Fibroblast of lung (primary cell): ENCODE results near the gene TRAF5. TPM values are rescaled to one million over a fixed set of nuclear protein-coding genes. Genes with fewer than 3 reads are reported as not detected.

Source experiments
- DNase-seq, 2 donors: peaks; one replicate each; pipeline versions ENCODE4 v3.0.0 to v3.0.0-alpha.2; 2010; ENCODE audit warnings: low read depth in 2 of 2
- H2AFZ ChIP-seq: 2 replicates; pipeline ENCODE4 v1.5.1; 2012; ENCODE audit warnings: low read length, control low read depth, inconsistent platforms
- H3K27ac ChIP-seq: 2 replicates; pipeline ENCODE4 v1.5.1; 2011; ENCODE audit warnings: low read length, control low read depth; ENCODE audit not compliant: insufficient read depth
- H3K27me3 ChIP-seq: 2 replicates; pipeline ENCODE4 v1.5.1; 2011; ENCODE audit warnings: mild to moderate bottlenecking, low read length; ENCODE audit not compliant: control insufficient read depth, insufficient read depth
- H3K36me3 ChIP-seq: 2 replicates; pipeline ENCODE4 v1.5.1; 2011; ENCODE audit warnings: low read length; ENCODE audit not compliant: control insufficient read depth, insufficient read depth
- H3K4me1 ChIP-seq: 2 replicates; pipeline ENCODE4 v1.5.1; 2011; ENCODE audit warnings: low read length; ENCODE audit not compliant: control insufficient read depth, insufficient read depth; ENCODE audit errors: extremely low read depth
- H3K4me2 ChIP-seq: 2 replicates; pipeline ENCODE4 v1.5.1; 2011; ENCODE audit warnings: low read length, control low read depth; ENCODE audit not compliant: insufficient read depth; ENCODE audit errors: extremely low read depth
- H3K4me3 ChIP-seq, 4 experiments: fragments of 200-600 bp in 1 of 4; sonication (generic) in 1 of 4; replicated peaks in 1 of 4; 2 replicates each; pipeline ENCODE4 v1.5.1; 2011 to 2016; ENCODE audit warnings: low read length in 4 of 4, low read depth in 3 of 4, mild to moderate bottlenecking in 3 of 4, control low read depth in 2 of 4, inconsistent platforms in 1 of 4, mixed read lengths in 1 of 4; ENCODE audit not compliant: insufficient read depth in 1 of 4; ENCODE audit errors: control extremely low read depth in 1 of 4
- H3K79me2 ChIP-seq: 2 replicates; pipeline ENCODE4 v1.5.1; 2012; ENCODE audit warnings: mild to moderate bottlenecking, low read length, inconsistent platforms; ENCODE audit not compliant: control insufficient read depth, insufficient read depth
- H3K9ac ChIP-seq: 2 replicates; pipeline ENCODE4 v1.5.1; 2011; ENCODE audit warnings: mild to moderate bottlenecking, low read length, control low read depth; ENCODE audit not compliant: insufficient read depth
- H3K9me3 ChIP-seq: 2 replicates; pipeline ENCODE4 v1.5.1; 2012; ENCODE audit warnings: low read depth, low read length; ENCODE audit not compliant: control insufficient read depth, insufficient read depth
- H4K20me1 ChIP-seq: 2 replicates; pipeline ENCODE4 v1.5.1; 2011; ENCODE audit warnings: low read length; ENCODE audit not compliant: control insufficient read depth, insufficient read depth; ENCODE audit errors: extremely low read depth
- EZH2 ChIP-seq: IDR thresholded peaks from 2 replicates; pipeline ENCODE4 v1.5.1; 2012; ENCODE audit warnings: low read length, control low read depth, mild to moderate bottlenecking; ENCODE audit errors: missing control alignments
- polyA plus RNA-seq, 2 donors: library from polyadenylated mRNA; depleted of rRNA in 1 of 2; stranded (reverse) in 1 of 2; unstranded in 1 of 2; fragments of >200 nt; gene quantifications; 2 replicates each; pipeline ENCODE4 v1.2.1, GENCODE V29; 2011 to 2012; ENCODE audit warnings: missing spikeins in 1 of 2
- total RNA-seq: library from RNA; depleted of rRNA; stranded (reverse); fragments of >200 nt; gene quantifications from 2 replicates; pipeline ENCODE4 v1.2.1, GENCODE V29; 2014
- TF ChIP-seq, protein P1 (sequence below), 2 donors: IDR thresholded peaks in 1 of 2; conservative IDR thresholded peaks in 1 of 2; 1 replicate in 1 of 2; 2 replicates in 1 of 2; pipeline ENCODE4 v1.5.1; 2011 to 2012; ENCODE audit warnings: low read length in 2 of 2, control low read depth in 1 of 2, inconsistent platforms in 1 of 2, low read depth in 1 of 2, mild to moderate bottlenecking in 1 of 2

Gene TRAF5
- total and polyA plus RNA-seq, 2 donors (not counting 1 experiment from before 2014, with no cell fraction given) = 13.5 to 20.9 TPM

DNA sequence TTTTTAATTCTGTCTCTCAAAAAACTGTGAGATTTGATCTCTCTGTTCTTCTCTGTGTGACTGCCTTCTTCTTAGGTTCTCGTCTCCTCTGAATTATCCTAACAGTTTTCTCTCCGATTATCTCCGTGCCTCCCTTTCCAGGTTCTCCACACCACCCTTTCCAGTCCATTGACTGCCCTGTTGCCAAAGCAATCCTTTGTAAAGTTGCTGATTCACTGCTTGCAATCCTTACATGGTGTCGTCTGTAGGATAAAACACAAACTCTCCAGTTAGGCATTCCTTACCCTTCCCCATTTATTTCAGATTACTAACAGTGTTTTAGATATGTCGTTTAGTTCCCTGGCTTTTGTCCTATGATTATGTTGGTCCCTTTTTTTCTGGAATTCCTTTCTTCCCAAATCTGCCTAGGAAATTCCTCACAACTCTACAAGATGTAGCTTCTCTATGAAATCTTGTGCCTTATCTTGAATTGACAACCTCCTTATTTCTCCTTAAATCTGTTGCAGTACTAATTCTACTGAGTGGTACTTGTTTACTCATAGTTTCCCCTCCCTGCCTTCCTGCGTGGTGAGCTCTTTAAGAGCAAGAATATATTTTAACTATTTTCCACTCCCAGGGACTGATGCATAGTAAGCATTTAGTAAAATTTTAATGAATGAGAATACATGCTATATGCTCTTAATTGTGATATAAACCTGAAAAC, 45.2 kb upstream of the TRAF5 start:
- no peaks in the 10 kb centered on the region for H3K27me3 ChIP-seq
- TF ChIP-seq EZH2 = no peak
- no peak overlapping the region for H3K9ac ChIP-seq
- no peaks in the 10 kb centered on the region for H3K79me2 ChIP-seq
- H3K4me2 ChIP-seq = no peak overlapping the region
- H3K4me3 ChIP-seq = no peak overlapping the region
- peaks cover 1% of the 10 kb centered on the region for H3K36me3 ChIP-seq
- H3K27ac ChIP-seq = no peak overlapping the region
- DNase-seq = peak in 1 of 2 donors; percentile 61
- H3K9me3 ChIP-seq = no peaks in the 10 kb centered on the region
- H2AFZ ChIP-seq = no peak overlapping the region
- no peaks in the 10 kb centered on the region for H3K4me1 ChIP-seq
- H4K20me1 ChIP-seq = no peaks in the 10 kb centered on the region

DNA sequence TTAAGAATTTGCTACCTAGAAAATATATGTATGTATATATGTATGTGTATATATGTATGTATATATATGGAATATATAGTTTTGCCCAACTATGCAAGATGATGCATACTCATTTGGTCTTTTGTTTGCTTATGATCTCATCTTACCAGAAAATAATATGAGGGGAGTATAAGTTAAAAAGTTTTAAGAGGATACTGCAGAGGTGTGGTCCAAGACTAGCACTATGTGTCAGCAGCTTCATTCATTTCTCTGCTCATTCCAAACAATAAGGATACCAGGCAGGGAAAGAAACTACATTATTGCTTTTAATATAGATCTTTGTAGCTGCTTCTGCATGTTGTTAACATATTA, 44.6 kb upstream of the TRAF5 start:
- Histone ChIP-seq H2AFZ (no peak overlapping the region), H3K9me3 (no peaks in the 10 kb centered on the region), H3K4me3 (no peak overlapping the region), H3K36me3 (peaks cover 1% of the 10 kb centered on the region), H3K4me2 (no peak overlapping the region), H3K9ac (no peak overlapping the region), H3K27ac (no peak overlapping the region), H3K4me1 (no peaks in the 10 kb centered on the region), H4K20me1 (no peaks in the 10 kb centered on the region), H3K27me3 (no peaks in the 10 kb centered on the region), H3K79me2 (no peaks in the 10 kb centered on the region)
- TF ChIP-seq, protein P1, sequence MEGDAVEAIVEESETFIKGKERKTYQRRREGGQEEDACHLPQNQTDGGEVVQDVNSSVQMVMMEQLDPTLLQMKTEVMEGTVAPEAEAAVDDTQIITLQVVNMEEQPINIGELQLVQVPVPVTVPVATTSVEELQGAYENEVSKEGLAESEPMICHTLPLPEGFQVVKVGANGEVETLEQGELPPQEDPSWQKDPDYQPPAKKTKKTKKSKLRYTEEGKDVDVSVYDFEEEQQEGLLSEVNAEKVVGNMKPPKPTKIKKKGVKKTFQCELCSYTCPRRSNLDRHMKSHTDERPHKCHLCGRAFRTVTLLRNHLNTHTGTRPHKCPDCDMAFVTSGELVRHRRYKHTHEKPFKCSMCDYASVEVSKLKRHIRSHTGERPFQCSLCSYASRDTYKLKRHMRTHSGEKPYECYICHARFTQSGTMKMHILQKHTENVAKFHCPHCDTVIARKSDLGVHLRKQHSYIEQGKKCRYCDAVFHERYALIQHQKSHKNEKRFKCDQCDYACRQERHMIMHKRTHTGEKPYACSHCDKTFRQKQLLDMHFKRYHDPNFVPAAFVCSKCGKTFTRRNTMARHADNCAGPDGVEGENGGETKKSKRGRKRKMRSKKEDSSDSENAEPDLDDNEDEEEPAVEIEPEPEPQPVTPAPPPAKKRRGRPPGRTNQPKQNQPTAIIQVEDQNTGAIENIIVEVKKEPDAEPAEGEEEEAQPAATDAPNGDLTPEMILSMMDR (conservative IDR thresholded peaks at IDR 0.05 in 1 of 2, IDR thresholded peaks at IDR 0.05 in 1 of 2; ENCODE audit: low read depth in 1 of 2, low read length in 2 of 2) = no peak
- no peak for TF ChIP-seq EZH2
- no peak for DNase-seq

DNA sequence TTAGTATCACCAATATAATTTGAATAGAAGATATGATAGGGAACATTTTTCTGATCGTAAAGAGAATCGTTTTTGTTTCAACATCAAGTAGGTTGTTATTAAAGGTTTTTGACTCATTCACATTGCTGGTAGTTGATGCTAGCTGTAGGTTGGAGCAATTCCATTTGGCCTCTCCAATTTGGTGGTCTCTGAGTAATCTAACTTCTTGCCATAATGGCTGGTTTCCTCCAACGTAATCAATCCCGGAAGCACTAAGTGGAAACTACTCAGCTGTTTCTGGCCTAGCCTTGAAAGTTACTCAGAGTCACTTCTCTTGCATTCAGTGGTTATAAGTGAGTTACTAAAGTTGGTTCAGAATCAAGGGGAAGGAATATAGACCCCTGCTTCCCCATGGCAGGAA, 41.4 kb upstream of the TRAF5 start:
- Histone ChIP-seq H4K20me1 (no peaks in the 10 kb centered on the region), H3K27ac (no peak overlapping the region), H3K9ac (no peak overlapping the region), H3K4me1 (no peaks in the 10 kb centered on the region), H3K4me3 (no peak overlapping the region), H3K4me2 (no peak overlapping the region), H3K79me2 (no peaks in the 10 kb centered on the region), H3K9me3 (no peaks in the 10 kb centered on the region), H2AFZ (no peak overlapping the region), H3K36me3 (peaks cover 1% of the 10 kb centered on the region), H3K27me3 (no peaks in the 10 kb centered on the region)
- DNase-seq = peak; percentile 14 to 85
- TF ChIP-seq, protein P1 (conservative IDR thresholded peaks at IDR 0.05 in 1 of 2, IDR thresholded peaks at IDR 0.05 in 1 of 2; ENCODE audit: low read depth in 1 of 2, low read length in 2 of 2) = no peak
